HepG2 (cell line): ENCODE measurements around the gene TMEM235. TPM values are rescaled to one million over a fixed set of nuclear protein-coding genes. Genes with fewer than 3 reads are reported as not detected.

Source experiments
- ADNP ChIP-seq: sonication (generic); formaldehyde crosslinking; IDR thresholded peaks from 2 replicates; pipeline ENCODE4 v1.4.0; 2020; ENCODE audit warnings: missing genetic modification reagents
- CBX2 ChIP-seq, 2 experiments: fragments of 200-600 bp in 1 of 2; sonication (generic); formaldehyde crosslinking in 1 of 2; IDR thresholded peaks; 2 replicates each; pipeline versions ENCODE4 v1.7.0 to v1.8.1; 2018 to 2022; ENCODE audit warnings: low read depth in 2 of 2, low read length in 1 of 2, mild to moderate bottlenecking in 1 of 2, missing genetic modification reagents in 1 of 2
- DR1 ChIP-seq: sonication (generic); formaldehyde crosslinking; IDR thresholded peaks from 2 replicates; pipeline ENCODE4 v1.8.0; 2021; ENCODE audit warnings: mild to moderate bottlenecking, missing genetic modification reagents, inconsistent platforms
- FOXA1 ChIP-seq, 2 experiments: fragments of 450-650 bp in 1 of 2; sonication (generic) in 1 of 2; formaldehyde crosslinking in 1 of 2; IDR thresholded peaks; 2 replicates each; pipeline versions ENCODE4 v1.4.0 to v1.6.1; 2016 to 2020; ENCODE audit warnings: missing genetic modification reagents in 1 of 2
- FOXP4 ChIP-seq: sonication (generic); formaldehyde crosslinking; IDR thresholded peaks from 2 replicates; pipeline ENCODE4 v1.4.0; 2020; ENCODE audit warnings: missing genetic modification reagents
- MLLT10 ChIP-seq: sonication (generic); formaldehyde crosslinking; IDR thresholded peaks from 2 replicates; pipeline ENCODE4 v1.4.0; 2020; ENCODE audit warnings: missing genetic modification reagents
- RAD21 ChIP-seq: fragments of 450-650 bp; formaldehyde crosslinking; IDR thresholded peaks from 2 replicates; pipeline ENCODE4 v1.5.0; 2020; ENCODE audit warnings: mild to moderate bottlenecking
- RCOR2 ChIP-seq: IDR thresholded peaks from 2 replicates; pipeline ENCODE4 v1.6.1; 2016; ENCODE audit warnings: missing biosample characterization, missing genetic modification reagents
- RERE ChIP-seq: IDR thresholded peaks from 2 replicates; pipeline ENCODE4 v1.6.1; 2016; ENCODE audit warnings: low read depth, missing genetic modification reagents, missing compliant biosample characterization
- REXO4 ChIP-seq: sonication (generic); formaldehyde crosslinking; IDR thresholded peaks from 2 replicates; pipeline ENCODE4 v1.8.0; 2022; ENCODE audit warnings: missing genetic modification reagents, mild to moderate bottlenecking, borderline replicate concordance
- ZBTB7A ChIP-seq: sonication (generic); formaldehyde crosslinking; IDR thresholded peaks from 2 replicates; pipeline ENCODE4 v1.8.0; 2022; ENCODE audit warnings: mild to moderate bottlenecking, missing genetic modification reagents
- ZNF580 ChIP-seq: IDR thresholded peaks from 2 replicates; pipeline ENCODE4 v1.6.1; 2016; ENCODE audit warnings: low read depth, borderline replicate concordance
- ZNF607 ChIP-seq: sonication (generic); formaldehyde crosslinking; IDR thresholded peaks from 2 replicates; pipeline ENCODE4 v1.5.1; 2020; ENCODE audit warnings: missing genetic modification reagents, mild to moderate bottlenecking, borderline replicate concordance
- ZNF619 ChIP-seq: sonication (generic); formaldehyde crosslinking; IDR thresholded peaks from 2 replicates; pipeline ENCODE4 v1.4.0; 2020; ENCODE audit warnings: mild to moderate bottlenecking, missing genetic modification reagents
- ZNF746 ChIP-seq: sonication (generic); formaldehyde crosslinking; IDR thresholded peaks from 2 replicates; pipeline ENCODE4 v1.8.0; 2022; ENCODE audit warnings: mild to moderate bottlenecking, missing genetic modification reagents
- ZXDC ChIP-seq: sonication (generic); formaldehyde crosslinking; IDR thresholded peaks from 2 replicates; pipeline ENCODE4 v1.5.0; 2020; ENCODE audit warnings: mild to moderate bottlenecking, missing genetic modification reagents
- polyA plus RNA-seq, 8 experiments: library from polyadenylated mRNA; depleted of rRNA in 3 of 8; stranded (reverse) in 7 of 8; unstranded in 1 of 8; fragments of >200 nt; fragmentation: Illumina TruSeq in 4 of 8; extraction: Trizol in 4 of 8; gene quantifications; 2 replicates each; pipeline versions ENCODE4 v1.2.1 to v1.2.3, GENCODE V29; 2011 to 2016; ENCODE audit warnings: low read depth in 4 of 8, missing spikeins in 1 of 8, mixed read lengths in 1 of 8; ENCODE audit not compliant: insufficient read depth in 1 of 8
- total RNA-seq, 5 experiments: library from RNA; depleted of rRNA; stranded (reverse); fragments of >200 nt; fragmentation: Illumina TruSeq; extraction: Trizol; gene quantifications; 2 replicates each; pipeline ENCODE4 v1.2.3, GENCODE V29; 2016; ENCODE audit warnings: low read depth in 1 of 5

The TMEM235 gene
- total and polyA plus RNA-seq, 2 of the 13 experiments (the other 11 are each of a cell fraction or from before 2014, with no cell fraction given) = not detected

GRCh38 chr17:78253946-78254672 lies 22.7 kb downstream of the TMEM235 start (continued):
- TF ChIP-seq CBX2 (IDR thresholded peaks at IDR 0.05; ENCODE audit: low read depth, low read length) (no peak), CBX2 (CRISPR knock-in tag; IDR thresholded peaks at IDR 0.05; ENCODE audit: low read depth) (no peak), FOXA1 (IDR thresholded peaks at IDR 0.05) (no peak), FOXA1 (CRISPR knock-in tag; IDR thresholded peaks at IDR 0.05) (no peak), ZXDC (no peak), DR1 (CRISPR knock-in tag) (peak; percentile 64; the same call in 1 of the 2 replicates), REXO4 (CRISPR knock-in tag) (peak; percentile 92), ADNP (CRISPR knock-in tag) (no peak), ZNF580 (CRISPR knock-in tag) (peak; percentile 71), RERE (CRISPR knock-in tag) (0 out of 2 replicates have a peak, but pooled peaks have one; percentile 11), ZNF607 (peak; percentile 93), ZBTB7A (CRISPR knock-in tag) (peak; percentile 100), MLLT10 (CRISPR knock-in tag) (no peak), RAD21 (CRISPR knock-in tag) (peak; percentile 42; the same call in 1 of the 2 replicates), RCOR2 (CRISPR knock-in tag) (0 out of 2 replicates have a peak, but pooled peaks have one; percentile 24), ZNF746 (CRISPR knock-in tag) (0 out of 2 replicates have a peak, but pooled peaks have one; percentile 85), FOXP4 (CRISPR knock-in tag) (no peak), ZNF619 (CRISPR knock-in tag) (peak; percentile 92; the same call in 1 of the 2 replicates)
